Measurements from ENCODE around the gene UVSSA.

DNA sequence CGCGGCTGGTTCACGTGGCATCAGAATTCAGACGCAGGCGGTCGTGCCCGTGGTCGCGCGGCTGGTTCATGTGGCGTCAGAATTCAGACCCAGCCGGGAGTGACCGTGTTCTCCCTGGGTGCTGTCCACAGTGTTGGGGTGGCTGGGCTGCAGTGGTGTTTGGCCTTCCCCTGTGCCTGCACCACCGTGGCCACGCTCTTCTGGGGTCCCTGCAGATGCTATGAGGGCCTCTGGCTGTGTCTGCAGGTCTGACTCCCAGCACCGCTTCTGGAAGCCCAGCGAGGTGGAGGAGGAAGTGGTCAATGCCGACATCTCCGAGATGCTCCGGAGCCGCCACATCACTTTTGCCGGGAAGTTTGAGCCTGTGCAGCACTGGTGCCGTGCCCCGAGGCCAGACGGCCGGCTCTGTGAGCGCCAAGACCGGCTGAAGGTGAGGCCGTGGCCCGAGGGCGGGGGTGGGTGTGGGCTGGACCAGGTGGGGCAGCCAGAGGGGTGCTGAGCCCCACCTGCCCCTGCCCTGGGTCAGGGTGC, 32.9 kb downstream of the UVSSA start:
- TF ChIP-seq, protein P1, sequence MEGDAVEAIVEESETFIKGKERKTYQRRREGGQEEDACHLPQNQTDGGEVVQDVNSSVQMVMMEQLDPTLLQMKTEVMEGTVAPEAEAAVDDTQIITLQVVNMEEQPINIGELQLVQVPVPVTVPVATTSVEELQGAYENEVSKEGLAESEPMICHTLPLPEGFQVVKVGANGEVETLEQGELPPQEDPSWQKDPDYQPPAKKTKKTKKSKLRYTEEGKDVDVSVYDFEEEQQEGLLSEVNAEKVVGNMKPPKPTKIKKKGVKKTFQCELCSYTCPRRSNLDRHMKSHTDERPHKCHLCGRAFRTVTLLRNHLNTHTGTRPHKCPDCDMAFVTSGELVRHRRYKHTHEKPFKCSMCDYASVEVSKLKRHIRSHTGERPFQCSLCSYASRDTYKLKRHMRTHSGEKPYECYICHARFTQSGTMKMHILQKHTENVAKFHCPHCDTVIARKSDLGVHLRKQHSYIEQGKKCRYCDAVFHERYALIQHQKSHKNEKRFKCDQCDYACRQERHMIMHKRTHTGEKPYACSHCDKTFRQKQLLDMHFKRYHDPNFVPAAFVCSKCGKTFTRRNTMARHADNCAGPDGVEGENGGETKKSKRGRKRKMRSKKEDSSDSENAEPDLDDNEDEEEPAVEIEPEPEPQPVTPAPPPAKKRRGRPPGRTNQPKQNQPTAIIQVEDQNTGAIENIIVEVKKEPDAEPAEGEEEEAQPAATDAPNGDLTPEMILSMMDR (IDR thresholded peaks at IDR 0.05), result no peak
- no peak for TF ChIP-seq POLR2A (IDR thresholded peaks at IDR 0.05)
- no peak for TF ChIP-seq POLR2AphosphoS5 (IDR thresholded peaks at IDR 0.05; ENCODE audit: insufficient read depth in 1 of 2, low read depth in 1 of 2)

Data from vagina (tissue), 2 donors.